ENCODE measurements around the gene BPNT1.

- TF ChIP-seq CTCF (IDR thresholded peaks at IDR 0.05) (no peak), POLR2A (IDR thresholded peaks at IDR 0.05) (no peak)
Observed at GRCh38 chr1:220062629-220063028, 27.0 kb downstream of the BPNT1 start.

Data from Peyer's patch (tissue), 4 donors.